ENCODE measurements around the gene SH3RF3.
A peak's percentile ranks its signal among the peaks of the same experiment; 100 is the strongest.
"Not testable (repeated sequence)": the region's sequence is repeated elsewhere in the genome, so short reads cannot be mapped to it uniquely, and the experiment has no call there.

SH3RF3 gene

DNA sequence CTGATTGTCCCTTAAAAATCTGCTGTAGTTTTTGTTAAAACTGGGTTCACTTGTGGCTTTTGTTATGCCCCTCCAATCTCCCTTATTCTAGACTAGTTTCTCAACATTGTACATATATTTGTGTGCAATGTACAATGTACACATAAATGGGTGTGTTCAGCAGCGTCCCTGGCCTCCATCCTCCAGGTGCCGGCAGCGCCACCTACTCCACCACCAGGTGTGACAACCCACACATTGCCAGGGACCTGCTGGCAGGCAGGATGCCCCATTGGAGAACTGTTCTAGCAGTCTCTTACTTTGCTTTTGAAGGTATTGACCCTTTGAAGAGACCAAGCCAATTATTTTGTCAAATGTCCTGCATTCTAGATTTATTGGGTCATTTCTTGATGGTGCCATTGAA is 75.4 kb downstream of the SH3RF3 start:
- DNase-seq = no peak

DNA sequence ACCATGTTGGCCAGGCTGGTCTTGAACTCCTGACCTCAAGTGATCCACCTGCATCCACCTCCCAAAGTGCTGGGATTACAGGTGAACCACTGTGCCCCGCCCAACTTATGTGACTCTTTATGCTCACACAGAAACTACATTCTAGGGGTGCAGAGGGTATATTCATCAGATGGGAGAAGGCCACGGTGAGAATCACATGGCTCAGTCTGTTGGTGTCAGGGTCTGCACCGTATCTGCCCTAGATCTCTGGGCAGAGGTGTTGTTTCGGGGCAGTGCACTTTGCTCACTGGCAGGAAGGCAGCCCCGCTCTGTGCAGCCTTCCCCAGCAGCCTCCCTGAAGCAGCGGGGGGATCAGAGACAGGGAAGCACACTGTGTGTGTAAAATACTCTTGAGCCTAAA is 76.4 kb downstream of the SH3RF3 start:
- DNase-seq = no peak

DNA sequence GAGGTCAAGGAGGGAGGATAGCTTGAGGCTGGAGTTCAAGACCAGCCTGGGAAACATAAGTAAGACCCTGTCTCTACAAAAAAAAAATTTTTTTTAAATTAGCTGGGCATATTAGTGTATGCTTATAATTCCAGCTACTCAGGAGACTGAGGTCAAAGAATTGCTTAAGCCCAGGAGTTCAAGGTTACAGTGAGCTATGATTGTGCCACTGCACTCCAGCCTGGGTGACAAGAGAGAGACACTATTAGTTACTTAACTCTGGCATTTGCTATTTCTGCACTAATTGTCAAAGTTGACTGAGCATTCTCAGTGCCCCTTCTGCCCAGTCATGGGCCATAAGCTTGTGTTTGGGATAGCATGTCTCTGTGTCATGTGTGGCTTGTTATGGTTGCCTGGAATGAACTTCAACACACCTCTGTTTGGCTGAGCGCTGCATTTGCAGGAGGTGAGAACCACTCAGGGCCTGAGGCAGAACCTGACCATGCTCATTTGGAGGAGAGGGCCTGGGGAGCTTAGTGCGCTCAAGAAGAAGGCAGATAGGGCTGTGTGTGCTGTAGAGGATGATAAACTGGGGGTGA is 77.7 kb downstream of the SH3RF3 start:
- no peak for DNase-seq

DNA sequence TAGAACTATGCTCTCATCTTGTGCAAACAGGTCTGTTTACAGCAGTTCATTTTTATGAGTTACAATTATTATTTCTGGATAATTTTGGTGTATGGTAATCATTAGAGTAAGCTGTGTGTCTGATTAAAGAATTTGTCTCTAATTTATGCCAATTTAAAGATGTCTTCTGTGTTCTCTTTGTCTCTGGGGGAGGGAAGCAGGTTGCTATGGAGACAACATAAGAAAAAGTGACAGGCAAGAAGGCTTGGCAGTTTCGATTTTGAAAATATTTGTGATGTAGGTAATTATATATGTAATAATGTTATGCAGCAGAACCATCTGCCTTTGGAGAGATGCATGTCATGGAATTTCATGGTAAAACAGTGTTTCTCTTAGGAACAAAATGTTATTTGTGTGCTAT is 78.2 kb downstream of the SH3RF3 start:
- no peak for DNase-seq

DNA sequence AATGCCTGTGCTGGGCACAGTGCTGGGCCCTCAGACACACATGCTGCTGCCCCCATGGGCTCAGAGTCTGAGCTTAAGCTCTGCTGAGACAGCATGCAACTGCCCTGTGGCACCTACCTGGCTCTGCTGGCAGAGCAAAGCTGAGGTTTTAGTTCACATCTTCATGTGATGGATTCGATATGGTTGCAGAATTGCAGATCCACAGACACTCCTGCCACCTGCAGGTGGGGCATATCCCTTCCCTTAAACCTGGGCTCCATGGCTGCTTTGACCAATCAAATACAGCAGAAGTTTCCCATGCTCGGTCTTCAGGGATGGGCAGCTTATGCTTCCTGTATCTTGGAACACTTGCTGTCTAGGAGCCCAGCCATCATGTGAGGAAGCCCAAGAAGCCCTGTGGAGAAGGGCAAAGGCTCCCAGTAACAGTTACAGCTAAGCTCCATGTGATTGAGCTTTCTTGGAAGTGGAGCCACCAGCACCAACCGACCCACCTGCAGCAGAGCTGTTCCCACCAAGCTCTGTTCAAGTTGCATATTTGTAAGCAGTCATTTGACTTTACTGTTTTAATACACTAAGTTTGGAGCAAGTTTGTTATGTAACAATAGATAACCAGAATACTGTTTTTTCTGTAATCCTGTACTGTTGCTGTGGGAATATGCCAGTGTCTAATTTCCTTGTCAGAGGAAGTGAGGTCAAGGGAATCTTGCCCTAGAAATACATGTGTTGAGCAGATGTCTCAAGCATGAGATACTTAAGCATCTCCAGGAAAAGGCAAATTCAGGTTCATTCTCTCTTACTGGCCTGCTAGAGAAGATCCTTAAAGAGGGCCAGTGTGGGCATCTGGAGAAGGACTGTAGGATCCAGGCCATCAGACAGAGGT is 79.3 kb downstream of the SH3RF3 start:
- no peak for DNase-seq

DNA sequence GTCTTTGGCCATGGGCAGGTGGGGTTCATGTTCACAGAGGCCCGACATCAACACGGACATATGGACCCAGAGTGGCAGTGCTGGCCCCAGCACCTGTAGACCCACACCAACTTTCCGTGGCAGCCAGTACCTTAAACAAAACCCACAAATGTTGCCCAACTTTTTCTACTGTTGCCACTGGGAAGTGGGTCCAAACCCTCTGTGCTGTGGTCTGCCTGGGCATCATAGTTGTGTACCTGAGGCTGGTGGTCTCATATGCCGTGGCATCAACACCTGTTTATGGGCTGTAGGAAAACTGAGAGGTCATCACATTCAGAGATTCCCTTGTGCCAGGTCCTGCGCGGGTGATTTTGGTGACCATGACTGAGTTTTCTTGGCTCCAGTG is 79.9 kb downstream of the SH3RF3 start:
- no peak for DNase-seq

DNA sequence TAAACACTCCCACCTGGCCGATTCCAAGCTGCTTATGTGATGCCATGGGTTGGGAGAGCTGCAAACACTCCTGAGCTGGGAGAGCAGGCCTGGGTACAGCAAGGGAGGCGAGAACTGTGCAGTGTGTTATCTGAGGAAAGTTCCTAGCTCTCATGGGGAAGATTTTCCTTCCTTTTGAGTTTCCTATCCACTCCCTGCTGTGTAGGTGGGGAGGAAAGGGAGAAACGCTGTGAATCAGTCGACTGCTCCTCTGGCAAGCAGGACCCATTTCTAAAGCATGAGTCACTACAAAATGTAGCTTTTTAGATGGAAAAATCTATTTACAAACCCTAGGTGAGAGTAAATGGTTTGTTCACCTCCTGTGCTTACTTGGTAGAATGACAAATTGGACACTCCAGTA is 80.4 kb downstream of the SH3RF3 start:
- no peak for DNase-seq

DNA sequence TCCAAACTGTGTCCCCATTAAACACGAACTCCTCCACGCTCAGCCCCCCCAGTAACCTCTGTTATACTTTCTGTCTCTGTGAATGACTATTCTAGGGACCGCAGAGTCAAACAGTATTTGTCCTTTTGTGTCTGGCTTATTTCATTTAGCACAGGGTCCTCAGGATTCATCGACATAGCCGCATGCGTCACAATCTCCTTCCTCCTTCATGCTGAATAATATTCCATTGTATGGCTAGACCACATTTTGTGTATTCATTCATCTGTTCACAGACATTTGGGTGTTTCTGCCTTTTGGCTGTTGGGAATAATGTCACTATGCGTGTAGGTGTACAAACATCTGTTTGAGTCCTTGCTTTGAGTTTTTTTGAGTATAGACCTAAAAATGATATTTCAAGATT is 80.9 kb downstream of the SH3RF3 start:
- no peak for DNase-seq

DNA sequence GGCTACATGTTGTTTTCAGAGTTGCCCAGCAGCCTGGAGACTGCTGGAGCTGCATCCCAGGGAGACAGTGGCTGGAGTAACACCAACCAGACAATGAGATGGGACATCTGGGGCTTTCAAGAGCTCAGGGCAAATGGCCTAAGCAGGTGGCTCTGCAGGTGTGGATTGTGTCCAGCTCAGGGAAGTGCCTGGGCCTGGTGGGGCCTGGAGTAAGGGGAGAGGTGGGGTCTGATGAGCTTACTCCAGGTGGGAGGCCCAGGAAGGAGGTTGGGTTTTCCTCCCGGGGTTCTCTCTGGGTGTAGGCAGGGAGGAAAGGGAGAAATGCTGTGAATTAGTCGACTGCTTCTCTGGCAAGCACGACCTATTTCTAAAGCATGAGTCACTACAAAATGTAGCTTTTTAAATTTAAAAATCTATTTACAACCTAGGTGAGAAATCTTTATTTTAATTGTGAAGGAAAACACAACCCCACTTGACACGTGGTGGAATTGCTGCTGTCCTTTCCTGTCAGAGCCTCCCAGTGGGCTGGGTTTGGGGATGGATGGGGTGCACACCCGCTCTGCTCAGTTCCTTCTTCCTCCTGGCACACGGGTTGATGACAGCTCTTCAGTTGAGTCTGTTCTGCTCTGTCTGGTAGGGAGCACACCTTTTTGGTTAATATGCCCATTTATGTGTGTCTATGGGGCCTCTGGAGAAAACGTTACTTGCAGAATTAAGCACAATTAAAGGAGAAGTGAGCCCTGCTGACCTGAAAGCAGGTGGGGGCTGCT is 81.6 kb downstream of the SH3RF3 start:
- peak; percentile 43 to 54 for DNase-seq

DNA sequence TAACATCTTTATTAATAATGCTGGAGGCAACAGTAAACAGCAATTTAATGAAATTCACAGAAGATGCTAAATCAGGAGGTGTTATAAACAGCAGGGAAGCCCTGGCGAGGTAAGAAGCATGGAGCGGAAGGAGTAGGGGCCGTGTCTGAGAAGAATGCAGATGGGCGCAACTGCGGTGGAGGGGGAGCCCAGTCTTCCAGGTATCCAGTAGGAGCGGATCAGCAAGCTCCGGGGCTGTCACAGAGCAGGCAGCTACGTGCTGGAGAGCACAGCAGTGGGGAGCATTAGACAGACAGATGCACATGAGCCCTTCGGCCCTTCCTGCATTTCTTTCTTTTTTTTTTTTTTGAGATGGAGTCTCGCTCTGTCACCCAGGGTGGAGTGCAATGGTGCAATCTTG is 82.3 kb downstream of the SH3RF3 start:
- DNase-seq = no peak

DNA sequence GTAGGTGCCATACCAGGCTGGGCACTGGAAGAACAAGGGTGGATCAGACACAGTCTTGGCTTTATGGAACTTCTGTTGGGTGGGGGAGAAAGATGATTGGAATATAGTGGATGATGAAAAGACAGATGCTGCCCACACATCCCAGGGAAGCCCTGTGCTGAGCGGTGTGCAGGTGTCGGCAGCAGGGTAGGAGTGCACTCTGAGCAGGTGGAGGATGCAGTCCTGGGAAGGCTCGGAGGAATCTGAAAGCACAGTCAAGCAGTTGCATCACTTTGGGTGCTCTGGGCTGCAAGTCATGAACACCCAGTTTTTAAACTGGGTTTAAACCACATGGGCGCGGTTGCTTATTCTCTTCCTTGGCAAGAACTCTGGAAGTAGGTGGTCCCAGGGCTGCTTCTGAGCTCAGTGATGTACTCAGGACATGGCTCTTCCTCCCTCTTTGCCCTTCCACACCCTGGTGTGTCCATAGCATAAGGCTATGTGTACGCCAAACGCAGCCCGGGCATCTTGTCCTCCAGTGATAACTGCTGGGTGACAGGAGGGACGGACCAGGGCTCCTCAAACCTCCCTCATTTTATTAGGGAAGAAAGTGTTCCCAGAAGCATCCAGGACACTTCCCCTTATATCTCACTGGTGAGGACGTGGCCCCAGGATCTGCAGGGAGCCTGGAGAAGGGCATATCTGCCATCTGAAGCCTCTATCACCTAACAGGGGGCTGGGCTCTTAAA is 84.0 kb downstream of the SH3RF3 start:
- peak in 1 of 2 donors; percentile 18 for DNase-seq

DNA sequence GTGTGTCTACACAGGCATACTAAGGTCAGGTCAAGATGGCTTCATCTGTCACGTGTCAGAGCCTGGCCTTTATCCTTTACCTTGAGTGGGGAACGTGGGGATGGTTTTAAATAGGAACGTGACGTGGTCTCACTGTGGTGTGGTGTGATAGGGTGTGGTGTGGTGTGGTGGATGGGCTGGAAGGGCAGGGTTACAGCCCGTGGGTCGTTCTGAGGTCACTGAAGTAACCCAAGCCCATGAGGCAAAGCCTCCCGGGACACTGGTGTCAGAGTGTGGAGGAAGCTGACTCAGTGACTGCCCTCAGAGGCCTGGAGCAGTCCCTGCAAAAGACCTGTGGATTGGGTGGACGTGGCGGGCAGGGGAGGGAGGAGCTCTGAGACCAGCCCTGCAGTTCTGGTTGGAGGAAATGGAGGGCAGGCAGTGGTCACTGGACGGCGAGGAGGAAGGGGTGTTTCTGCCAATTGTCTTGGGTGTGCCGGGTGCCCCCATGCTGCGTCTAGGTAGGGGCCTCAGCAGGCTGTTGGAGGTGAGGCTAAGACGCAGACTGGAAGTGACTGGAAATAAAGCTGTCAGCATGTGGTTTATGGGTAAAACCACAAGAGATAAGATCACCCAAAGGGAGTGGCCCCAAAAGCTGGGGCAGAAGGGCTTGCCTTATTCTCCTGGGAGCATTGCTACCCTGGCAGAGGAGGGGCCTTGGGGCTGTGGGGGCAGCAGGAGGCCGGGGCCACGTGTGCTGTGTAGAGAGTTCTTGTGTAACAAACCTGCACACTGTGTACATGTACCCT is 84.8 kb downstream of the SH3RF3 start:
- peak; percentile 96 to 97 for DNase-seq

DNA sequence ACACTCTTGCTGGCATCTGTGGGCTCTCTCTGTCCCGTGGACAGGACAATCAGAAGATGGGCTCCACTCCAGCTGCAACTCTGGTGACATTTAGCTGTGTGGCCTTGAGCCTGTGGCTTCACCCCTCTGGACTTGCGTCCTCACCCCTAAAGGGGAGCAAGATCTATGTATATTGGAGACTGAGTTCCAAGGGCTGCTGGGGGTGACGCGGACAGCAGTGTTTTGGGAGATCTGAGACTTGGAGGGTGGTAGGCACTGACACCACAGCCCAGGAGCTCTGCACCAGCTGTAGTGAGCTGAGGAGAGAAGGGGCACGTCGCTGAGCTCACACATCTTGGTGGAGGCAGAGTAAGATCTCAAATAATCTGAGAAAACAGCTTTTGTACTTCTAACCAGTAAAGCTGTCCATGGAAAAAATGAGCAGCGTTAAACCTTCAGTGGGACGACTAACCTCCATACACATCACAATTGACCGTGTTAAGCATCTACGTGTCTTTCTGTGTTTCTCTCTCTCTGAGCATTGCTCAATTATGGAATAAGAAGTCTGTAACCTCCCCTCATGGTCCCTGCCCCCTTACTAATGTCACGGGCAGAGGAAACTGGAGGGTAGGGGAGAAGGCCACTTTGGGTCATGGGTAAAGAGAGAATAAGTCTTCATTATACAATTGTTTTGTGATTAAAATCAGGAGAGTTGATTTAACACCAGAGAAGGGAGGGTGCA is 85.8 kb downstream of the SH3RF3 start:
- no peak for DNase-seq

DNA sequence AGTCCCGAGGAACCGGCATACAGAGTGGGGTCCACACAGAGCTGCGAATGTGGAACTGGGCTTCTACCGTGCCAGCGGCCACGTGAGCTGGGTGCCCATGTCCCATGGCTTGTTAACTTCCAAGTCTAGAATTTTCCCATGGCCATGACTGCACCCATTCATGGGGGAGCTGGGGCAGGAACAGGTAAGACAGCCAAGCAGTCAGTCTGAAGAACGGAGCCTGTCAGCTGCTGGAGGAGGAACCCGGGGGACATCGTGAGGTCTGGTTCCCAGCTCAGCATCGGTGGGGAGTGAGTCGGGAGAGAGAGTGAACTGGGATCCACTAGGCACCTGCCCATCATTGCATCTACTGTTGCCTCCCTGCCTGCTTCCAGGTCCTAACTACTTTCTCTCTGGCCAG is 86.9 kb downstream of the SH3RF3 start:
- no peak for DNase-seq

DNA sequence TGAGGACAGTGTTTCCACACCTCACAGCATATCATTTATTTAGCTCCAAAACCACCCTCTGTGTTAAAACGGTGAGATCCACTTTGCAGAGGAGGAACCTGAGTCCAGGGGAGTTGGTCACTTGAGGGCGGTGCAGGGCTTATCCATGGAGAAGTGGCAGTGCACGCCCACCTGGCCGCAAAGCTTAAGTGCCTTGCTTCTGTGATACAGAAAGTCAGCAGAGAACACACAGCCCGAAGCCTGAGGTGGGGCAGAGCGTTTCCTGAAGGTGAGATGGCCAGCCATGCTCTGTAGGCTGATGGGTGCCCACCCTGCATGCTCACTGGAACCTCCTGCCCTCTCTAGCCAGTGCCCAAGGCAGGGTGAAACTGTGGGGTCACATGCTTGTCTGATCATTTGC is 87.3 kb downstream of the SH3RF3 start:
- DNase-seq = peak in 1 of 2 donors; percentile 54

DNA sequence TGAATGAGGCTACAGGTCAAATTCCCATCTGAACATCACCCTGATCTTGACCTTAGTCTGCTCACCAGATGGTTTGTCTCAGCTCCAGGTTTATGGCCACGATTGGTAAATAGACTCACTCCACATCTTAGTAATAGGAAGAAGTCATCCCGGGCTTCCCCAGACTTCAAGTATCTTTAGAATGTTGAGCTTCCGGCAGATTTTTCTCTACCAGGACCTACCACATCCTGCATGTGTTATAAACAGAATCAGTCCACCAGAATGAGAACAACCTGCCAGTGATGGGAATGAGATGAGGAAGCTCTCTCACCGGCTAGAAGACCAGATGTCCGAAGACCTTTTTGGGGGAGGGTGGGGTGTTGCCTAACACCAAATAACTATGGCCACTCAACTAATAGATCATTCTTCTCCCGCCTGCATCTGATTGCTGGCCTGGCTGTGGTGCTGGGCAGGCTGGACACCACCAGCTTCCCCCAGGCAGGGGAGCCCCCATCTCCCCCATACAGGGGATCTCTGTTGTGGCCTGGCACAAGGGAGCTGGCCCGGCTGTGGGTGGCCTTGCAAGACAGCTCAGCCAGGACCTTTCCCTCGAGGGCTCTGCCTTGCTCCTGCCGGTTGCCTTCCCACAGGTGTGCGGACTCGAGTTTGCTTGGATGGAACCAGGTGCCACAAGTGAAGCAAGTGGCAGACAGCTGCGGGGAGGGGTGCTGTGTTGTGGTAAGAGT is 88.5 kb downstream of the SH3RF3 start:
- no peak for DNase-seq

DNA sequence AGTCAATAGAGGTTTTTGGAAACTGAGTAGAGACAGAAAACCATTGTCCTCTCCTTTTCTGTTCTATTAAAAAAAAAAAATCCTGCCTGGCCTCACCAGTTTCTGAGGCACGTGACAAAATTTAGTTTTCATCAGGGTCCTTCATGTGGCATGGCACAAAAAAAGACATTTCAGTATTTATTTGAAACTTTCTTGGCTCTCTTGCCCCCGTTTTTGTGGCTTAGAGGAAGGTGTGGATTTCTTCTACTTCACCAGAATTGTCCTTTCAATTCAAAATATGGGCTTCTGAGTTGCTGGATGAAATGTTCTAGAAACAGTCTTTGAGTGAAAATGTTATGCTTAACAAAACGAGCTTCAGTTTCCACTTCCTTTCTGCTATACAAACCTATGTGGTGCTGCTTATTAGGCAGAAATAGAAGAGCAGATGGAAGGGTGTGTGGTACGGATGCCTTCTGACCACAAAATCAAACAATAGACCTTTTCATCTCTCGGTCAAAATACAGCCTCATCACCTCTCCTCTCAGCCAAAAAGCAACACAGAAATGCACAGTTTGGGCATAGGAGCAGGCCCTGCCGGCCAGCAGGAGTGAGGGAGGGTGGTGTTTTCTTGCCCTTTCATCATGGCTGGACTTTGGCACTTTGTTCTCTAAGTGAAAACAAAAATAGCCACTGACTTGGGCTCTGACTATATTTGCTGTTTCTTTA is 89.2 kb downstream of the SH3RF3 start:
- DNase-seq = no peak

DNA sequence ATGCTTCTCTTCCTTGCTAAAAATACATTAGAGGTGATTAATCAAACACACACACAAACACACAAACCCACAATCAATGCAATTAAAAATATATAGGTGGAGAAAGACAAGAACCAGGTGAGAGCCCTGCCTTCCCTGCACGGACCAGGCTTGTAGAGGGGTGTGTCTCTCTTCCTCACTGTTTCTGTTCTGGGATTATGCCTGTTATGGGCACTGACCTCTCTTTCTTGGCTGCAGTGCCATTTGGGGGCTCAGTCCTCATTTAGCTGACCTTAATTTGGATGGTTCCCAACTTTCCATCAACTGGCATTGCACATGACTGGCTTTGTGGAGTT is 89.8 kb downstream of the SH3RF3 start:
- no peak for DNase-seq

DNA sequence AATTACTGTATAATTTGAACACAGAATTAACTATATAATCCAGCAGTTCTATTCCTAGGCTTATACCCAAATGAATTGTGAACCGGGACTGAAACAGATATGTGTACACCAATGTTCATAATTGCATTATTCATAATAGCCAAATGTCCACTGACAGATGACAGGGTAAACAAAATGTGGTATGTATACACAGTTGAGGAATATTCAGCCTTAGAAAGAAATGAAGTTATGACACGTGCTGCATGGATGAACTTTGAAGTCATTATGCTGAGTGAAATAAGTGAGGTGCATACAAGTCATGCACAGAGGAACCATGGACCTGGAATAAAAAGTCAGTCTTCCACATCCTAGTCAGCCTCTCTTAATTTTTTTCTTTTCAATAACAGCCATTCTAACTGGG is 91.9 kb downstream of the SH3RF3 start:
- DNase-seq = no peak

DNA sequence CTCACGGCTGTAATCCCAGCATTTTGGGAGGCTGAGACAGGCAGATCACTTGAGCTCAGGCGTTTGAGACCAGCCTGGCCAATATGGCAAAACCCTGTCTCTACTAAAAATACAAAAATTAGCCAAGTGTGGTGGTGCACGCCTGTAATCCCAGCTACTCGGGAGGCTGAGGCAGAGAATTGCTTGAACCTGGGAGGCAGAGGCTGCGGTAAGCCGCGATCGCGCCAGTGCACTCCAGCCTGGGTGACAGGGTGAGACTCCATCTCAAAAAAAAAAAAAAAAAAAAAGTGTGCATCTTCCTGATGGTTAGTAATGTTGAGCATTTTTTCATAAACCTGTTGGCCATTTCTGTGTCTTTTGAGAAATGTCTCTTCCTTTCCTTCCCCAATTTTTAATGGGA is 92.3 kb downstream of the SH3RF3 start:
- not testable (repeated sequence) for DNase-seq

Data from inflammatory macrophage (primary cell).